ENCODE measurements around the gene ATAD1.

The ATAD1 gene

DNA sequence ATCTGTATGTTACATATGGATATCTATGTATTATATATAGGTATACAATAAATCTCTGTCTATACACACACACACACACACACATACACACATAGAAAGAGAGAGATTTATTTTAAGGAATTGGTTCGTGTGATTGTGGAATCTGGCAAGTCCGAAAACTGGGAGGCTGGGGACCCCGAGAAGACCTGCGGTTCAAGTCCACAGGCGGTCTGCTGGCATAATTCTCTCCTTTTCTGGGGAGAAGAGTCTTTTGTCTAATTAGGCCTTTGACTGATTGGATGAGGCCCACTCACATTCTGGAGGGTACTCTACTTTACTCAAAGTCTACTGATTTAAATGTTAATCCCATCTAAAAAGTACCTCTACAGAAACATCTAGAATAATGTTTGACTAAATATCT lies 93.2 kb downstream of the ATAD1 start:
- DNase-seq (ENCODE audit: extremely low read depth, insufficient read length) = no peak
- Histone ChIP-seq H3K27me3 (replicated peaks; ENCODE audit: control insufficient read depth, insufficient read depth, low read length) (no peaks in the 10 kb centered on the region), H3K4me3 (replicated peaks; ENCODE audit: low read depth, low read length) (no peak overlapping the region), H3K36me3 (ENCODE audit: control insufficient read depth, insufficient read depth, low read length) (no peaks in the 10 kb centered on the region)
- TF ChIP-seq, protein P1, sequence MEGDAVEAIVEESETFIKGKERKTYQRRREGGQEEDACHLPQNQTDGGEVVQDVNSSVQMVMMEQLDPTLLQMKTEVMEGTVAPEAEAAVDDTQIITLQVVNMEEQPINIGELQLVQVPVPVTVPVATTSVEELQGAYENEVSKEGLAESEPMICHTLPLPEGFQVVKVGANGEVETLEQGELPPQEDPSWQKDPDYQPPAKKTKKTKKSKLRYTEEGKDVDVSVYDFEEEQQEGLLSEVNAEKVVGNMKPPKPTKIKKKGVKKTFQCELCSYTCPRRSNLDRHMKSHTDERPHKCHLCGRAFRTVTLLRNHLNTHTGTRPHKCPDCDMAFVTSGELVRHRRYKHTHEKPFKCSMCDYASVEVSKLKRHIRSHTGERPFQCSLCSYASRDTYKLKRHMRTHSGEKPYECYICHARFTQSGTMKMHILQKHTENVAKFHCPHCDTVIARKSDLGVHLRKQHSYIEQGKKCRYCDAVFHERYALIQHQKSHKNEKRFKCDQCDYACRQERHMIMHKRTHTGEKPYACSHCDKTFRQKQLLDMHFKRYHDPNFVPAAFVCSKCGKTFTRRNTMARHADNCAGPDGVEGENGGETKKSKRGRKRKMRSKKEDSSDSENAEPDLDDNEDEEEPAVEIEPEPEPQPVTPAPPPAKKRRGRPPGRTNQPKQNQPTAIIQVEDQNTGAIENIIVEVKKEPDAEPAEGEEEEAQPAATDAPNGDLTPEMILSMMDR (IDR thresholded peaks at IDR 0.05; ENCODE audit: insufficient read depth, low read length, poor library complexity, severe bottlenecking) = no peak

GRCh38 chr10:87723500-87723899 lies 94.5 kb downstream of the ATAD1 start:
- DNase-seq (ENCODE audit: extremely low read depth, insufficient read length) = no peak
- TF ChIP-seq, protein P1 (IDR thresholded peaks at IDR 0.05; ENCODE audit: insufficient read depth, low read length, poor library complexity, severe bottlenecking) = no peak
- H3K36me3 ChIP-seq (ENCODE audit: control insufficient read depth, insufficient read depth, low read length) = no peaks in the 10 kb centered on the region
- no peaks in the 10 kb centered on the region for H3K27me3 ChIP-seq (replicated peaks; ENCODE audit: control insufficient read depth, insufficient read depth, low read length)
- H3K4me3 ChIP-seq (replicated peaks; ENCODE audit: low read depth, low read length) = no peak overlapping the region

GRCh38 chr10:87722716-87723115 lies 95.3 kb downstream of the ATAD1 start:
- no peak for DNase-seq (ENCODE audit: extremely low read depth, insufficient read length)
- Histone ChIP-seq H3K4me3 (replicated peaks; ENCODE audit: low read depth, low read length) (no peak overlapping the region), H3K36me3 (ENCODE audit: control insufficient read depth, insufficient read depth, low read length) (no peaks in the 10 kb centered on the region), H3K27me3 (replicated peaks; ENCODE audit: control insufficient read depth, insufficient read depth, low read length) (no peaks in the 10 kb centered on the region)
- TF ChIP-seq, protein P1 (IDR thresholded peaks at IDR 0.05; ENCODE audit: insufficient read depth, low read length, poor library complexity, severe bottlenecking) = no peak

DNA sequence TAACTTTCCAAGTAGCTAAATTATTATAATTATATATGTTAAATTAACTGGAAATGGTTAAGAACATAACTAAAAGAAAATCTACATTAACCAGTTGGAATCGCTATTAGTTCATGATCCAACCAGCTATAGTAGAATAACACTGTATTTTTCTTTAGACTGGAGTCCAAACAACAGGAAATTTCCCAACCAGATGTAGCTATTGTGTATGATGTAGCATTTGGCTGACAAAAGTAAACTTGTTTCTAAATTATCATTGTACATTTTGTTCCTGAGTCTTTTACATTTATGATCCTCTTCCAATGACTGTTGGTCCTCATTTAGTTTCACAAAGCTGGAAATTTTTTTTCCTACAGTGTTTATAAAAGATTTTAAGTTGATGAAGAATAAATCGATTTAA lies 96.2 kb downstream of the ATAD1 start:
- TF ChIP-seq, protein P1 (IDR thresholded peaks at IDR 0.05; ENCODE audit: insufficient read depth, low read length, poor library complexity, severe bottlenecking) = no peak
- no peak for DNase-seq (ENCODE audit: extremely low read depth, insufficient read length)
- Histone ChIP-seq H3K36me3 (ENCODE audit: control insufficient read depth, insufficient read depth, low read length) (no peaks in the 10 kb centered on the region), H3K4me3 (replicated peaks; ENCODE audit: low read depth, low read length) (no peak overlapping the region), H3K27me3 (replicated peaks; ENCODE audit: control insufficient read depth, insufficient read depth, low read length) (no peaks in the 10 kb centered on the region)

DNA sequence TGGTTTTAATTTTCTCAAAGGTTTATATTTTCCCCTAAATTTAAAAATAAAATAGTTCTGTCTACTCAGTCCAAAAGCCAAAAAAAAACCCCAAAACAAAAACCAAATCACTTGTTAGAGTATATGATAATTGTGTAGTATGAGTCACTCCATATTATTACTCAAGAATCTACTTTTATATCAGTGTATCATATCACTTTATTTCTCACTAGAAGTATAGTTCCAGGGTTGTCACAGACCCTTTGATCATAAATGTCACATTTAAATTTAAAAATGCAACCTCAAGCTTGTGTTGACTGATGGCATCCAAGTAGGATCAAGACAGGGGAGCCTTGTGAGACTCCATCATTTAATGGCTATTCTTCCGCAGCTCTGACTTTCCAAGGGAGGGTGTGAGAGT lies 97.4 kb downstream of the ATAD1 start:
- Histone ChIP-seq H3K36me3 (ENCODE audit: control insufficient read depth, insufficient read depth, low read length) (no peaks in the 10 kb centered on the region), H3K4me3 (replicated peaks; ENCODE audit: low read depth, low read length) (no peak overlapping the region), H3K27me3 (replicated peaks; ENCODE audit: control insufficient read depth, insufficient read depth, low read length) (no peaks in the 10 kb centered on the region)
- DNase-seq (ENCODE audit: extremely low read depth, insufficient read length) = no peak
- TF ChIP-seq, protein P1 (IDR thresholded peaks at IDR 0.05; ENCODE audit: insufficient read depth, low read length, poor library complexity, severe bottlenecking) = no peak

GRCh38 chr10:87716348-87716670 lies 101.7 kb downstream of the ATAD1 start:
- DNase-seq (ENCODE audit: extremely low read depth, insufficient read length) = no peak
- no peak overlapping the region for H3K4me3 ChIP-seq (replicated peaks; ENCODE audit: low read depth, low read length)
- no peaks in the 10 kb centered on the region for H3K36me3 ChIP-seq (ENCODE audit: control insufficient read depth, insufficient read depth, low read length)
- H3K27me3 ChIP-seq (replicated peaks; ENCODE audit: control insufficient read depth, insufficient read depth, low read length) = no peaks in the 10 kb centered on the region
- TF ChIP-seq, protein P1 (IDR thresholded peaks at IDR 0.05; ENCODE audit: insufficient read depth, low read length, poor library complexity, severe bottlenecking) = no peak
